ENCODE results near the gene AGAP1. TPM values are rescaled to one million over a fixed set of nuclear protein-coding genes. Genes with fewer than 3 reads are reported as not detected.

AGAP1 gene
- total RNA-seq, 1 donor from 2014 or later = 54.7 TPM

GRCh38 chr2:235957251-235957650, 463.4 kb downstream of the AGAP1 start:
- Mint-ChIP-seq H3K4me3 (no peak overlapping the region), H3K36me3 (ENCODE audit: low read depth) (peaks cover 12% of the 10 kb centered on the region), H3K4me1 (peaks cover 23% of the 10 kb centered on the region), H3K9me3 (no peaks in the 10 kb centered on the region), H3K27me3 (ENCODE audit: low read depth) (no peaks in the 10 kb centered on the region), H3K27ac (ENCODE audit: unreplicated experiment) (no peak overlapping the region)
- no peak for TF ChIP-seq CTCF (conservative IDR thresholded peaks at IDR 0.05)
- no peak for DNase-seq (ENCODE audit: low read depth, low spot score)

GRCh38 chr2:235958221-235958930, 464.5 kb downstream of the AGAP1 start:
- TF ChIP-seq CTCF (conservative IDR thresholded peaks at IDR 0.05) = no peak
- H3K36me3 Mint-ChIP-seq (ENCODE audit: low read depth) = peaks cover 12% of the 10 kb centered on the region
- DNase-seq (ENCODE audit: low read depth, low spot score) = no peak
- no peak overlapping the region for H3K27ac Mint-ChIP-seq (ENCODE audit: unreplicated experiment)
- H3K4me3 Mint-ChIP-seq = no peak overlapping the region
- no peaks in the 10 kb centered on the region for H3K27me3 Mint-ChIP-seq (ENCODE audit: low read depth)
- no peaks in the 10 kb centered on the region for H3K9me3 Mint-ChIP-seq
- peaks cover 23% of the 10 kb centered on the region for H3K4me1 Mint-ChIP-seq

GRCh38 chr2:235958931-235959410, 465.1 kb downstream of the AGAP1 start:
- Mint-ChIP-seq H3K4me3 (no peak overlapping the region), H3K27me3 (ENCODE audit: low read depth) (no peaks in the 10 kb centered on the region), H3K4me1 (peaks cover 23% of the 10 kb centered on the region), H3K36me3 (ENCODE audit: low read depth) (peaks cover 12% of the 10 kb centered on the region), H3K27ac (ENCODE audit: unreplicated experiment) (no peak overlapping the region), H3K9me3 (no peaks in the 10 kb centered on the region)
- no peak for TF ChIP-seq CTCF (conservative IDR thresholded peaks at IDR 0.05)
- DNase-seq (ENCODE audit: low read depth, low spot score) = no peak

- Mint-ChIP-seq H3K4me3 (no peak overlapping the region), H3K27ac (ENCODE audit: unreplicated experiment) (no peak overlapping the region), H3K27me3 (ENCODE audit: low read depth) (no peaks in the 10 kb centered on the region), H3K4me1 (peaks cover 23% of the 10 kb centered on the region), H3K36me3 (ENCODE audit: low read depth) (peaks cover 12% of the 10 kb centered on the region), H3K9me3 (no peaks in the 10 kb centered on the region)
- no peak for TF ChIP-seq CTCF (conservative IDR thresholded peaks at IDR 0.05)
- no peak for DNase-seq (ENCODE audit: low read depth, low spot score)
These were observed 466.3 kb downstream of the AGAP1 start for GRCh38 chr2:235960011-235960715.

GRCh38 chr2:235960716-235961640, 467.1 kb downstream of the AGAP1 start:
- H3K4me1 Mint-ChIP-seq = peaks cover 23% of the 10 kb centered on the region
- H3K36me3 Mint-ChIP-seq (ENCODE audit: low read depth) = peaks cover 12% of the 10 kb centered on the region
- DNase-seq (ENCODE audit: low read depth, low spot score) = no peak
- no peaks in the 10 kb centered on the region for H3K27me3 Mint-ChIP-seq (ENCODE audit: low read depth)
- no peak for TF ChIP-seq CTCF (conservative IDR thresholded peaks at IDR 0.05)
- no peak overlapping the region for H3K4me3 Mint-ChIP-seq
- H3K27ac Mint-ChIP-seq (ENCODE audit: unreplicated experiment) = no peak overlapping the region
- H3K9me3 Mint-ChIP-seq = no peaks in the 10 kb centered on the region

Measured in neural crest cell (in vitro differentiated cells).